WTC11 (cell line): ENCODE measurements around the gene C4orf36. TPM values are rescaled to one million over a fixed set of nuclear protein-coding genes. Genes with fewer than 3 reads are reported as not detected.

Experiments used
- ATAC-seq: fragments of 200-7000 bp; cut with Tn5 transposase; 2 replicates; pipeline ENCODE4 v1.10.0; 2021; ENCODE audit warnings: mild to moderate bottlenecking, moderate library complexity
- CTCF ChIA-PET: fragments of 300-600 bp; sonication (Branson Sonifier 250); formaldehyde crosslinking; loops from one replicate; lab custom pipeline; 2021; ENCODE audit warnings: antibody characterized with exemption; lab: Charles Lee
- POLR2A ChIA-PET: fragments of 350-600 bp; sonication (Branson Sonifier 250); formaldehyde crosslinking; loops from one replicate; lab custom pipeline; 2021; ENCODE audit warnings: antibody characterized with exemption; lab: Charles Lee
- DNase-seq: peaks from one replicate; pipeline ENCODE4 v3.0.0; 2021; ENCODE audit warnings: low spot score
- H3K27ac Mint-ChIP-seq: 2 replicates; pipeline ENCODE4 v1.8.0; 2021; ENCODE audit warnings: mixed read lengths
- H3K27me3 Mint-ChIP-seq: 2 replicates; pipeline ENCODE4 v1.8.0; 2021; ENCODE audit warnings: low read depth, mild to moderate bottlenecking, moderate library complexity, mixed read lengths
- H3K36me3 Mint-ChIP-seq: 2 replicates; pipeline ENCODE4 v1.8.0; 2021; ENCODE audit warnings: mixed read lengths
- H3K4me1 Mint-ChIP-seq: 2 replicates; pipeline ENCODE4 v1.8.0; 2022; ENCODE audit warnings: mixed read lengths
- H3K4me3 Mint-ChIP-seq: 2 replicates; pipeline ENCODE4 v1.8.0; 2021; ENCODE audit warnings: mild to moderate bottlenecking, moderate library complexity, mixed read lengths
- H3K9me3 Mint-ChIP-seq: 2 replicates; pipeline ENCODE4 v1.8.0; 2021; ENCODE audit warnings: mixed read lengths
- CBFB ChIP-seq: sonication (generic); formaldehyde crosslinking; IDR thresholded peaks from 2 replicates; pipeline ENCODE4 v1.8.1; 2022; ENCODE audit warnings: mild to moderate bottlenecking, low read depth, missing genetic modification reagents
- IRF2 ChIP-seq: sonication (generic); formaldehyde crosslinking; IDR thresholded peaks from 2 replicates; pipeline ENCODE4 v1.8.0; 2022; ENCODE audit warnings: low read depth, missing genetic modification reagents, borderline replicate concordance
- KAT7 ChIP-seq: sonication (generic); formaldehyde crosslinking; IDR thresholded peaks from 2 replicates; pipeline ENCODE4 v1.8.1; 2023; ENCODE audit warnings: missing genetic modification reagents, mild to moderate bottlenecking, borderline replicate concordance
- MXD4 ChIP-seq: fragments of 250-450 bp; sonication (Bioruptor Pico); IDR thresholded peaks from 2 replicates; pipeline ENCODE4 v1.8.0; 2021; ENCODE audit warnings: mild to moderate bottlenecking, moderate library complexity, borderline replicate concordance
- OVOL2 ChIP-seq: fragments of 250-450 bp; sonication (Bioruptor Pico); IDR thresholded peaks from 2 replicates; pipeline ENCODE4 v1.9.0; 2021; ENCODE audit warnings: mild to moderate bottlenecking, borderline replicate concordance
- TEAD1 ChIP-seq: sonication (generic); formaldehyde crosslinking; IDR thresholded peaks from 2 replicates; pipeline ENCODE4 v1.8.0; 2022; ENCODE audit warnings: mild to moderate bottlenecking, missing genetic modification reagents
- ZNF121 ChIP-seq: sonication (generic); formaldehyde crosslinking; IDR thresholded peaks from 2 replicates; pipeline ENCODE4 v1.8.0; 2023; ENCODE audit warnings: missing genetic modification reagents
- ZNF138 ChIP-seq: sonication (generic); formaldehyde crosslinking; conservative IDR thresholded peaks from 2 replicates; pipeline ENCODE4 v1.8.1; 2022; ENCODE audit warnings: mild to moderate bottlenecking, moderate library complexity, missing genetic modification reagents
- ZNF416 ChIP-seq: fragments of 250-450 bp; sonication (Bioruptor Pico); IDR thresholded peaks from 2 replicates; pipeline ENCODE4 v1.9.0; 2021; ENCODE audit warnings: mild to moderate bottlenecking, inconsistent platforms
- total RNA-seq: library from RNA; stranded (reverse); gene quantifications from 3 replicates; pipeline ENCODE4 v1.2.3, GENCODE V29; 2021
- TF ChIP-seq, protein P1 (sequence below): fragments of 200-600 bp; IDR thresholded peaks from 2 replicates; pipeline ENCODE4 v1.8.0; 2022; ENCODE audit warnings: antibody characterized with exemption
- TF ChIP-seq, protein P2 (sequence below): sonication (generic); formaldehyde crosslinking; IDR thresholded peaks from 2 replicates; pipeline ENCODE4 v1.8.0; 2022; ENCODE audit warnings: mild to moderate bottlenecking, missing genetic modification reagents
- TF ChIP-seq, protein P3 (sequence below): fragments of 250-450 bp; sonication (Bioruptor Pico); IDR thresholded peaks from 2 replicates; pipeline ENCODE4 v2.1.2; 2022; ENCODE audit warnings: mild to moderate bottlenecking, moderate library complexity
- TF ChIP-seq, protein P4 (sequence below): sonication (generic); formaldehyde crosslinking; IDR thresholded peaks from 2 replicates; pipeline ENCODE4 v1.8.1; 2022; ENCODE audit warnings: low read depth, mild to moderate bottlenecking, moderate library complexity, missing genetic modification reagents, borderline replicate concordance
- TF ChIP-seq, protein P5 (sequence below): sonication (generic); formaldehyde crosslinking; IDR thresholded peaks from 2 replicates; pipeline ENCODE4 v1.8.1; 2023; ENCODE audit warnings: mild to moderate bottlenecking, missing genetic modification reagents
- TF ChIP-seq, protein P6 (sequence below): sonication (generic); formaldehyde crosslinking; IDR thresholded peaks from 2 replicates; pipeline ENCODE4 v1.8.0; 2023; ENCODE audit warnings: missing genetic modification reagents, mild to moderate bottlenecking, borderline replicate concordance
- TF ChIP-seq, protein P7 (sequence below): sonication (generic); formaldehyde crosslinking; IDR thresholded peaks from 2 replicates; pipeline ENCODE4 v1.8.1; 2022; ENCODE audit warnings: mild to moderate bottlenecking, moderate library complexity, missing genetic modification reagents
- TF ChIP-seq, protein P8 (sequence below): sonication (generic); formaldehyde crosslinking; IDR thresholded peaks from 2 replicates; pipeline ENCODE4 v1.8.1; 2023; ENCODE audit warnings: mild to moderate bottlenecking, missing genetic modification reagents, moderate library complexity

Gene C4orf36
- total RNA-seq, 1 experiment from 2014 or later = 0.79 TPM

DNA sequence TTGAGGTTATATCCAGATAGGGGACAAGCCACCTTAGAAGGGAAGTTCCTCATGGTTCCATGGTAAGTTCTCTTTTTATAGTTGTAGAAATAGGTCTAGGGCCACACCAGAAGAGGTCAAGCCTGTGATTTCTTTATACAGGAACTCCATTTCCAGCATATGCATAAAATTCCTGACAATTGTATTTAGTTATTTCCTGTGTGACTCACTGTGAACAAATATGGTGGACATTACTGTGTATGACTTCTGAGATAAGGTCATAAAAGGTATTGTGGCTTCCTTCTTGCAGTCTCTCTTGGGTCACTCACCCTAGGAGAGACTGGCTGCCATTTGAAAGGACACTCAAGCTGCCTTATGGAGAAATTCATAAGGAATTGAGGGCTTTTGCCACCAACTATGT, 2.2 kb upstream of the C4orf36 start (continued):
- TF ChIP-seq OVOL2 (CRISPR knock-in tag) = no peak

DNA sequence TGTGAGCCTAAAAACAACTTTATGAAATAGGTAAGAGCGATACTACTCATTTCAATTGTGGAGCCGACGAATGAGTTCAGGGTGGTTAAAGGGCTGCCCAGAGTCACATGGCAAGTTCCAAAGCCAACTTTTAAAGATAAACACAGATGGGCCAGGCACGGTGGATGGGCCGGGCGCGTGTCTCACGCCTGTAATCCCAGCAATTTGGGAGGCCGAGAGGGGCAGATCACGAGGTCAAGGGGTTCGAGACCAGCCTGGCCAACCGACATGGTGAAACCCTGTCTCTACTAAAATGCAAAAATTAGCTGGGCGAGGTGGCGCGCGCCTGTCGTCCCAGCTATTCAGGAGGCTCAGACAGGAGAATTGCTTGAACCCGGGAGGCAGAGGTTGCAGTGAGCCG, 914 bp upstream of the C4orf36 start:
- H3K27ac Mint-ChIP-seq = peak overlapping the region; percentile 12; the same call in 1 of the 2 replicates

DNA sequence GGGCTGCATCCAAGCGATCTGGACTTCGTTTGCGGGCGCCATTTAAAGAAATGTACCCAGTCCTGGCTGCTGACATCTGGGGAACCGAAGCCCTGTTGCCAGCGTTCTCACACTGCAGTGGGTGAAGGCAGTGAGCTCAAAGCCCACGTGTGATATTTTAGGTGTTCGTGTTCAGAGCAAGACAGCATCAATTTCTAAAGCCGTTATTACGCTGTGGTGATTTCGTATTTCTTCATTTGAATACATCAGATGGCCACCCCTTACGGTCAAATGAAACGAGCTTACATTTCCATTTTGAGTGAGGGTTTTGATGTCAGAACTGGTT, 376 bp upstream of the C4orf36 start:
- POLR2A ChIA-PET = interaction anchor here (0.6 to 1.1 kb wide), 2 partner anchors 42 to 148 kb away, joined by 3 to 4 read pairs; no protein-coding TSS in a partner anchor
- peaks cover 15% of the 10 kb centered on the region for H3K27me3 Mint-ChIP-seq
- DNase-seq (no peak), ATAC-seq (no peak)
- CTCF ChIA-PET = interaction anchor here (1.1 to 1.8 kb wide), 2 partner anchors 43 to 394 kb away, joined by 4 to 10 read pairs; no protein-coding TSS in a partner anchor
- no peaks in the 10 kb centered on the region for H3K9me3 Mint-ChIP-seq
- peak overlapping the region; percentile 12; the same call in 1 of the 2 replicates for H3K27ac Mint-ChIP-seq
- peaks cover 19% of the 10 kb centered on the region for H3K4me1 Mint-ChIP-seq
- H3K4me3 Mint-ChIP-seq = peak overlapping the region; percentile 73
- no peaks in the 10 kb centered on the region; the same call in 1 of the 2 replicates for H3K36me3 Mint-ChIP-seq
- TF ChIP-seq ZNF416 (CRISPR knock-in tag) (no peak), TEAD1 (no peak), ZNF121 (no peak)
- TF ChIP-seq, protein P1, sequence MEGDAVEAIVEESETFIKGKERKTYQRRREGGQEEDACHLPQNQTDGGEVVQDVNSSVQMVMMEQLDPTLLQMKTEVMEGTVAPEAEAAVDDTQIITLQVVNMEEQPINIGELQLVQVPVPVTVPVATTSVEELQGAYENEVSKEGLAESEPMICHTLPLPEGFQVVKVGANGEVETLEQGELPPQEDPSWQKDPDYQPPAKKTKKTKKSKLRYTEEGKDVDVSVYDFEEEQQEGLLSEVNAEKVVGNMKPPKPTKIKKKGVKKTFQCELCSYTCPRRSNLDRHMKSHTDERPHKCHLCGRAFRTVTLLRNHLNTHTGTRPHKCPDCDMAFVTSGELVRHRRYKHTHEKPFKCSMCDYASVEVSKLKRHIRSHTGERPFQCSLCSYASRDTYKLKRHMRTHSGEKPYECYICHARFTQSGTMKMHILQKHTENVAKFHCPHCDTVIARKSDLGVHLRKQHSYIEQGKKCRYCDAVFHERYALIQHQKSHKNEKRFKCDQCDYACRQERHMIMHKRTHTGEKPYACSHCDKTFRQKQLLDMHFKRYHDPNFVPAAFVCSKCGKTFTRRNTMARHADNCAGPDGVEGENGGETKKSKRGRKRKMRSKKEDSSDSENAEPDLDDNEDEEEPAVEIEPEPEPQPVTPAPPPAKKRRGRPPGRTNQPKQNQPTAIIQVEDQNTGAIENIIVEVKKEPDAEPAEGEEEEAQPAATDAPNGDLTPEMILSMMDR = no peak
- TF ChIP-seq, protein P2, sequence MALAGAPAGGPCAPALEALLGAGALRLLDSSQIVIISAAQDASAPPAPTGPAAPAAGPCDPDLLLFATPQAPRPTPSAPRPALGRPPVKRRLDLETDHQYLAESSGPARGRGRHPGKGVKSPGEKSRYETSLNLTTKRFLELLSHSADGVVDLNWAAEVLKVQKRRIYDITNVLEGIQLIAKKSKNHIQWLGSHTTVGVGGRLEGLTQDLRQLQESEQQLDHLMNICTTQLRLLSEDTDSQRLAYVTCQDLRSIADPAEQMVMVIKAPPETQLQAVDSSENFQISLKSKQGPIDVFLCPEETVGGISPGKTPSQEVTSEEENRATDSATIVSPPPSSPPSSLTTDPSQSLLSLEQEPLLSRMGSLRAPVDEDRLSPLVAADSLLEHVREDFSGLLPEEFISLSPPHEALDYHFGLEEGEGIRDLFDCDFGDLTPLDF (CRISPR knock-in tag) = no peak
- TF ChIP-seq, protein P3, sequence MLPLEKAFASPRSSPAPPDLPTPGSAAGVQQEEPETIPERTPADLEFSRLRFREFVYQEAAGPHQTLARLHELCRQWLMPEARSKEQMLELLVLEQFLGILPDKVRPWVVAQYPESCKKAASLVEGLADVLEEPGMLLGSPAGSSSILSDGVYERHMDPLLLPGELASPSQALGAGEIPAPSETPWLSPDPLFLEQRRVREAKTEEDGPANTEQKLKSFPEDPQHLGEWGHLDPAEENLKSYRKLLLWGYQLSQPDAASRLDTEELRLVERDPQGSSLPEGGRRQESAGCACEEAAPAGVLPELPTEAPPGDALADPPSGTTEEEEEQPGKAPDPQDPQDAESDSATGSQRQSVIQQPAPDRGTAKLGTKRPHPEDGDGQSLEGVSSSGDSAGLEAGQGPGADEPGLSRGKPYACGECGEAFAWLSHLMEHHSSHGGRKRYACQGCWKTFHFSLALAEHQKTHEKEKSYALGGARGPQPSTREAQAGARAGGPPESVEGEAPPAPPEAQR = no peak

More for the DNA sequence above, 914 bp upstream of the C4orf36 start:
- TF ChIP-seq, protein P4, sequence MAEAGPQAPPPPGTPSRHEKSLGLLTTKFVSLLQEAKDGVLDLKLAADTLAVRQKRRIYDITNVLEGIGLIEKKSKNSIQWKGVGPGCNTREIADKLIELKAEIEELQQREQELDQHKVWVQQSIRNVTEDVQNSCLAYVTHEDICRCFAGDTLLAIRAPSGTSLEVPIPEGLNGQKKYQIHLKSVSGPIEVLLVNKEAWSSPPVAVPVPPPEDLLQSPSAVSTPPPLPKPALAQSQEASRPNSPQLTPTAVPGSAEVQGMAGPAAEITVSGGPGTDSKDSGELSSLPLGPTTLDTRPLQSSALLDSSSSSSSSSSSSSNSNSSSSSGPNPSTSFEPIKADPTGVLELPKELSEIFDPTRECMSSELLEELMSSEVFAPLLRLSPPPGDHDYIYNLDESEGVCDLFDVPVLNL (CRISPR knock-in tag) = no peak
- TF ChIP-seq, protein P5, sequence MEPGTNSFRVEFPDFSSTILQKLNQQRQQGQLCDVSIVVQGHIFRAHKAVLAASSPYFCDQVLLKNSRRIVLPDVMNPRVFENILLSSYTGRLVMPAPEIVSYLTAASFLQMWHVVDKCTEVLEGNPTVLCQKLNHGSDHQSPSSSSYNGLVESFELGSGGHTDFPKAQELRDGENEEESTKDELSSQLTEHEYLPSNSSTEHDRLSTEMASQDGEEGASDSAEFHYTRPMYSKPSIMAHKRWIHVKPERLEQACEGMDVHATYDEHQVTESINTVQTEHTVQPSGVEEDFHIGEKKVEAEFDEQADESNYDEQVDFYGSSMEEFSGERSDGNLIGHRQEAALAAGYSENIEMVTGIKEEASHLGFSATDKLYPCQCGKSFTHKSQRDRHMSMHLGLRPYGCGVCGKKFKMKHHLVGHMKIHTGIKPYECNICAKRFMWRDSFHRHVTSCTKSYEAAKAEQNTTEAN (CRISPR knock-in tag) = no peak
- TF ChIP-seq KAT7 (no peak), CBFB (no peak), IRF2 (CRISPR knock-in tag) (no peak), ZNF138 (no peak), ZNF416 (CRISPR knock-in tag) (no peak), MXD4 (CRISPR knock-in tag) (no peak)
- TF ChIP-seq, protein P6, sequence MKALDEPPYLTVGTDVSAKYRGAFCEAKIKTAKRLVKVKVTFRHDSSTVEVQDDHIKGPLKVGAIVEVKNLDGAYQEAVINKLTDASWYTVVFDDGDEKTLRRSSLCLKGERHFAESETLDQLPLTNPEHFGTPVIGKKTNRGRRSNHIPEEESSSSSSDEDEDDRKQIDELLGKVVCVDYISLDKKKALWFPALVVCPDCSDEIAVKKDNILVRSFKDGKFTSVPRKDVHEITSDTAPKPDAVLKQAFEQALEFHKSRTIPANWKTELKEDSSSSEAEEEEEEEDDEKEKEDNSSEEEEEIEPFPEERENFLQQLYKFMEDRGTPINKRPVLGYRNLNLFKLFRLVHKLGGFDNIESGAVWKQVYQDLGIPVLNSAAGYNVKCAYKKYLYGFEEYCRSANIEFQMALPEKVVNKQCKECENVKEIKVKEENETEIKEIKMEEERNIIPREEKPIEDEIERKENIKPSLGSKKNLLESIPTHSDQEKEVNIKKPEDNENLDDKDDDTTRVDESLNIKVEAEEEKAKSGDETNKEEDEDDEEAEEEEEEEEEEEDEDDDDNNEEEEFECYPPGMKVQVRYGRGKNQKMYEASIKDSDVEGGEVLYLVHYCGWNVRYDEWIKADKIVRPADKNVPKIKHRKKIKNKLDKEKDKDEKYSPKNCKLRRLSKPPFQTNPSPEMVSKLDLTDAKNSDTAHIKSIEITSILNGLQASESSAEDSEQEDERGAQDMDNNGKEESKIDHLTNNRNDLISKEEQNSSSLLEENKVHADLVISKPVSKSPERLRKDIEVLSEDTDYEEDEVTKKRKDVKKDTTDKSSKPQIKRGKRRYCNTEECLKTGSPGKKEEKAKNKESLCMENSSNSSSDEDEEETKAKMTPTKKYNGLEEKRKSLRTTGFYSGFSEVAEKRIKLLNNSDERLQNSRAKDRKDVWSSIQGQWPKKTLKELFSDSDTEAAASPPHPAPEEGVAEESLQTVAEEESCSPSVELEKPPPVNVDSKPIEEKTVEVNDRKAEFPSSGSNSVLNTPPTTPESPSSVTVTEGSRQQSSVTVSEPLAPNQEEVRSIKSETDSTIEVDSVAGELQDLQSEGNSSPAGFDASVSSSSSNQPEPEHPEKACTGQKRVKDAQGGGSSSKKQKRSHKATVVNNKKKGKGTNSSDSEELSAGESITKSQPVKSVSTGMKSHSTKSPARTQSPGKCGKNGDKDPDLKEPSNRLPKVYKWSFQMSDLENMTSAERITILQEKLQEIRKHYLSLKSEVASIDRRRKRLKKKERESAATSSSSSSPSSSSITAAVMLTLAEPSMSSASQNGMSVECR (CRISPR knock-in tag) = no peak
- TF ChIP-seq, protein P7, sequence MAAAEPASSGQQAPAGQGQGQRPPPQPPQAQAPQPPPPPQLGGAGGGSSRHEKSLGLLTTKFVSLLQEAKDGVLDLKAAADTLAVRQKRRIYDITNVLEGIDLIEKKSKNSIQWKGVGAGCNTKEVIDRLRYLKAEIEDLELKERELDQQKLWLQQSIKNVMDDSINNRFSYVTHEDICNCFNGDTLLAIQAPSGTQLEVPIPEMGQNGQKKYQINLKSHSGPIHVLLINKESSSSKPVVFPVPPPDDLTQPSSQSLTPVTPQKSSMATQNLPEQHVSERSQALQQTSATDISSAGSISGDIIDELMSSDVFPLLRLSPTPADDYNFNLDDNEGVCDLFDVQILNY (CRISPR knock-in tag) = no peak
- TF ChIP-seq, protein P8, sequence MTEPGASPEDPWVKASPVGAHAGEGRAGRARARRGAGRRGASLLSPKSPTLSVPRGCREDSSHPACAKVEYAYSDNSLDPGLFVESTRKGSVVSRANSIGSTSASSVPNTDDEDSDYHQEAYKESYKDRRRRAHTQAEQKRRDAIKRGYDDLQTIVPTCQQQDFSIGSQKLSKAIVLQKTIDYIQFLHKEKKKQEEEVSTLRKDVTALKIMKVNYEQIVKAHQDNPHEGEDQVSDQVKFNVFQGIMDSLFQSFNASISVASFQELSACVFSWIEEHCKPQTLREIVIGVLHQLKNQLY (CRISPR knock-in tag) = no peak
- Mint-ChIP-seq H3K4me1 (peaks cover 19% of the 10 kb centered on the region), H3K36me3 (no peaks in the 10 kb centered on the region), H3K9me3 (no peaks in the 10 kb centered on the region), H3K27me3 (peaks cover 15% of the 10 kb centered on the region), H3K4me3 (peak overlapping the region; percentile 73)
- CTCF ChIA-PET = interaction anchor here (1.1 to 1.8 kb wide), 2 partner anchors 43 to 395 kb away, joined by 4 to 10 read pairs; no protein-coding TSS in a partner anchor
- POLR2A ChIA-PET = interaction anchor here (0.6 to 1.1 kb wide), 2 partner anchors 41 to 147 kb away, joined by 3 to 4 read pairs; no protein-coding TSS in a partner anchor
- ATAC-seq (no peak), DNase-seq (no peak)
